GM10847 (cell line): ENCODE measurements around the gene TRAFD1.

Source experiments
- POLR2A ChIP-seq: IDR thresholded peaks from 2 replicates; pipeline ENCODE4 v1.6.1; 2011; ENCODE audit not compliant: insufficient read length; ENCODE audit errors: extremely low read depth

Gene TRAFD1

GRCh38 chr12:112182499-112182898 is 57.1 kb downstream of the TRAFD1 start:
- no peak for TF ChIP-seq POLR2A

DNA sequence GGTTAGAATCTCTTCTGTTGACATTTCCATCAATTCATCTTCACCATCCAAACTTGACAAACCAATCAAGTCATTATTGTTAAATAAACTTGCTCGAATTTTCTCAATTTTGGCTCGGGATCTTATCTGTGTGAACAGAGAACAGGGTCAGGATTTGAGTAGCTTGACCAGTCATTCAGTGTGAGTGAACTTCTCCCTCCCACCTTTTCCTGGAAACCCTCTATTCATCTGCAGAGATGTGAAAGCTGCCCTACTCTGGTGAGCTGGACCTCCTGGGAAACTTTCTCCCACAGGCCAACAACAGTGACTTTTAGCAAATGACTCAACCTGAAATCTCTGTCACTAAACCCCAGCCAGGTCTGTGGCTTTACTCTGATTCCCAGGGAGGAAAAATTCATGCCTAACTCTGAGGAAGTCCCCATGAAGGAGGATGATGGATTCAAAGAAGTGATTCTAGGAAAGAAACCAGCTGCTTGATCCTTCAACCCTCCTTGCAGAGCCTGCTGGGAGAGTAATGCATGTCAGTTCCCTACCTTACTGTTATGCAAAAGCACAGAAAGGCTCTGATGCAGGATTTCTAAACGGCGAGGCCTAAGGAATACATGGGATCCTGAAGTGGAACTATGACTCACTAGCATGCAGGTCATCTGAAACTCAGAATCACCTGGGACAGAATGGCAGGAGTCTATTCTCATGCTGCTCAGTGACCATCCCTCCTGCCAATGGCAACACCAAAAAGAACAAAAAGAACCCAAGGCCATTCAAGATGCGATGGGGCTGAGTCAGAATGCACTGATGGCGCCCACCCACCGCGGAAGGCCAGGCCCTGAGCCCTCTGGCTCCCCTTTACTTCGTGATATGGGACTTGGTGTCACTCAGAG is 58.0 kb downstream of the TRAFD1 start:
- no peak for TF ChIP-seq POLR2A

GRCh38 chr12:112184056-112184887 is 58.9 kb downstream of the TRAFD1 start:
- no peak for TF ChIP-seq POLR2A

DNA sequence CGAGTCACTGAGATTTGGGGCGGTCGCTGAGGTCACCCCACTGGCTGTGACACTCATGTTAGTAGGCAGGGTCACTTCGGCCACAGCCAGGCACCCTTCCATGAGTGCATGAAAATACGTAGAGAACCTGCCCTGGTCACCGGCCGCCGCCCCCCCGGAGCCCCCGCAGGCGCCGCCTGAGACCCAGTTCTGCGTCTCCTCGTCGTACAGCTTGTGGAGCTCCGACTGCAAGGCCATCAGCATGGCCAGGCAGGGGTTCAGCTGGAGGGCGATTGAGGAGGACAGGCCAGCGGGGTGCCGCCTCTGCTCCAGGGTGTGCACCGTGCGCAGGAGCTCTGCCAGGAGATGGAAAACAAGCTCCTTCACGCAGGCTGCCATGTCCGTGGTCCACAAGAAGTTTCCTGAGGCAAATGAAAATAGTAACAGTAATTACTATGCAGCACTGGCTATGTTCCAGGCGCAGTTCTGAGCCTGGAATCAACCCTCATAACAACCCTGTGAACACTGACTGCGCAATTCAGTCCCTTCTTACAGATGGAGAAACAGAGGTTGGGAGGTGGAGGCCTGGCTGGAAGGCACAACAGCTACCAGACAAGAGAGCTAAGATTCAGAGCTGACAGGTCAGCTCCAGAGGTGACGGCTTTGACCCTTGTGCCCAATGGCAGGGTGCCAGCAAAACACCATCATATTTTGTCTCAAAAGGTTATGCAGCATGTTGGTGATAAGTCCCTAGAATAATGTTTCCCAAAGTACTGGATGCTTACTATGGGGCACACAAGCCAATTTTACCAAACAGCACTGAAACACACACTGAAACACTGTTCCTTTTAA is 59.9 kb downstream of the TRAFD1 start:
- no peak for TF ChIP-seq POLR2A

GRCh38 chr12:112188130-112188830 is 62.9 kb downstream of the TRAFD1 start:
- TF ChIP-seq POLR2A = no peak

GRCh38 chr12:112190231-112191025 is 65.1 kb downstream of the TRAFD1 start:
- no peak for TF ChIP-seq POLR2A

GRCh38 chr12:112191201-112191600 is 65.8 kb downstream of the TRAFD1 start:
- TF ChIP-seq POLR2A = no peak

GRCh38 chr12:112191840-112192321 is 66.5 kb downstream of the TRAFD1 start:
- TF ChIP-seq POLR2A = no peak

DNA sequence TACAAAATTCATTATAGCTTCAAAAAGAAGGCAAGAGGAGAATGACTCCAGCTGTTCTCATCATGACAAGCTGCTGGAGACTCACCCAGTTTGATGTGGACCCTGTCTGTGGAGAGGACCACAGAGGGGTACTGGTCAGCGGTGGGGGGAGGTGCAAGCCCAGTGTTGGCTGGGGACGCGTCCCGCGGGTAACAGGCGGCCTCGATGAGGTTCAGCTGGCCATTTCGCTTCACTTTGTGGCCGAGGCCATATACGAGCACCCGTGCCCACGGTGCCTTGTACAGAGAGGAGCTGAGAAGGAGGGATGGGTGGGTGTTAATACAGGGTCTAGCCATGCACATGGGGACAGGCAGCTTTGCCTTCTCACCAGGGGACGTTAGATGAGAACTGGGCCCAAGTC is 67.1 kb downstream of the TRAFD1 start:
- TF ChIP-seq POLR2A = no peak

DNA sequence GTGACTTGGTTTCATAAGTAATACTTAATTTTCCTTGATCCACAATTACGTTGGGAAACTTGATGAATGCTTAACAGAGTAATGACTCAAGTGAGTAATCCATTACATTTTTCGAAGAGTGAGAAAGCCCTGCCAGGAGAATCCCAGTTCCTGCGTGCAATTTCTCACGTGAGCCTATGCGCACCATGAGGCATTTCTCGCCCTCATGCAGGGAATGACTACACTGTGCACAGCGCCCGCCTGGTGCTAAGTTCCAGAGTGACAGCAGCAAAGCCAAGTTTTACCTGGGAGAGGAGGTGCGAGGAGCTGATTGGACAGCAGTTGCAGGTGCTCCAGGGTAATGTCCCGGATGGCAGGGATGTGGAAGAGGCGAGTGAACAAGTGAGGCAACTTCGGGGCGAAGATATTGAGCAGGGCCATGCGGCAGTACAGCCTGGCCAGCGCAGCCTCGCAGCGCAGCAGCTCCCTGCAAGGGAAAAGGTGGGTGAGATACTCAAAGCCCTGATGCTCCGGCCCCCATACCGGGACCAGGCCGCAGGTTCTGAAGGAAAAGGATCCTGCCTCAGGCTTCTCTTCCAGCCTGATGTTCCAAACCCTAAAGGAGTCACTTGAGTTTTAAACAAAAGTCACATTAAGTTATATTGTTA is 69.4 kb downstream of the TRAFD1 start:
- TF ChIP-seq POLR2A = no peak

- no peak for TF ChIP-seq POLR2A
These were observed 71.0 kb downstream of the TRAFD1 start for GRCh38 chr12:112196196-112196875.

GRCh38 chr12:112198120-112198733 is 72.9 kb downstream of the TRAFD1 start:
- TF ChIP-seq POLR2A = no peak
